NCI-H2029 treated with DMSO at 0.1 percent for 48 hours (cell line): ENCODE data around the gene AURKB.
"Not testable (repeated sequence)": the region's sequence is repeated elsewhere in the genome, so short reads cannot be mapped to it uniquely, and the experiment has no call there.

ENCODE experiments used
- DNase-seq: peaks from one replicate; lab custom pipeline; 2025; lab: John Stamatoyannopoulos, UW

The AURKB gene

GRCh38 chr17:8224891-8225812, 14.8 kb upstream of the AURKB start:
- no peak for DNase-seq

DNA sequence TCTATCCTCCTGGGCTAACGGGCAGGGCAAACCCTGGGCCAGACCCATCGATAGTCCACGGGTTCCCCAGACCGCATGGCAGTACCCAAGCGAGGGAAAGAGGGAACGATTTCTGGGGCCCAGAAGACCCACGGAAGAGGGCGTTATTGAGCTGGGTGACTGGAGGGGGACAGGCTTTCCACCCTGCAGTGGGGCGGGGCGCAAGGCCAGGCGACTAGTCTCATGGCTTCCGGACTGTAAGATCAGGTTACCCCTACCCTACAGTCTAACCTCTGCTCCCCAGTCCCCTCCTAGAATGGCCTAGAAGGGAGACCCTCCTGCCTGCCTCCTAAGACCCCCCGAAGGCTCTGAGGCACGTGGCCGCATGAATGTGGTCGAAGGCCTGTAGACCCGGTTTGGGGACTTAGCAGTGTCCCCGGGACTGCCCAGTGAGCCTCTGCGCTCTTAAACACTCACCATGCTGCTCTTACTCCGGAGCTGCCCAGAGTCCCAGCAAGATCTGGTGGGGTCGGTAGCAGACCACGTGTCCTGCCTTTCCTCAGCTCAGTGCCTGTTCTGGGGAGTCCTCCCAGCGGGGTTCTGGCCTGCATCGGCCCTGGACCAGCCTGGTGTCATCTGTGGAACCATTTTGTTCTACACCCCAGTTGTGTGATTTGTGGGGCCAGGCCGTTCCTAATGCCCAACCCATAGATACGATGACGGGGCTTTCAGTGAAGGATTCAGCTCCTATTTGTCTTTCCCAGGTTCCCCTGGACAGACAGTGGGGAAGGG, 13.2 kb upstream of the AURKB start:
- DNase-seq: no peak

GRCh38 chr17:8222630-8223355, 12.4 kb upstream of the AURKB start:
- DNase-seq: peak; percentile 75

- peak; percentile 79 for DNase-seq
These were observed 11.9 kb upstream of the AURKB start for GRCh38 chr17:8222380-8222629.

DNA sequence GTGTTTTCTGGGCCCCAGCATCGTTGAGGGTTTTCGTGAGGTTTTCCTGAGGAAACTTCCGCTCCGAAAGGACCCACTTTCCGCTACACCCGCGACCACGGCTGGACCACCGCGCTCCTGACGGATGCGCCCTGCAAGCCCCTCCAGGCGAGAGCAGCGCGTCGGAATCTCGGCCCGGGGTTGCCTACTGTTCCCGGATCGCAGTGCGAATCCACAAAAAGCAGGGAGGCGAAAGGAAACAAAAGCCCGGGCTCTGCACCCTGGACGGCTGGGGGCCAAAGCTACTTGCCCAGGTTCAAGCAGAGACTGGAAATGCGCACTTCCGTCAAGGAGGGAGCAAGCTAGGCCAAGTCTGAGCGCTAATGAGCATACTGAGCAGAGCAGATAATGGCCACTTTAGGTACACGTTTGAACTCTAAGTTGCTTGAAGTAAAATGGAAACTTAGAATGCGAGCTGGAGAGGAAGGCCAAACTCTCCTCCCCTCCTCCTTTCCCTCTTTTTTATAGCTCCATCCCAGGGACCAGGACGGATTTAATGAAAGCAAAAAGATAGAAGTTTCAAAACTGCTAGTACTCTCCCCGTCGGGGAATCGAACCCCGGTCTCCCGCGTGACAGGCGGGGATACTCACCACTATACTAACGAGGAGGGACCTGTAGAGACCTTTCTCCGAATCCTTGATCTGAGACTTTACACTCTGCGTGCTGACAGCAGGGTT, 11.4 kb upstream of the AURKB start:
- peak; percentile 79 for DNase-seq

DNA sequence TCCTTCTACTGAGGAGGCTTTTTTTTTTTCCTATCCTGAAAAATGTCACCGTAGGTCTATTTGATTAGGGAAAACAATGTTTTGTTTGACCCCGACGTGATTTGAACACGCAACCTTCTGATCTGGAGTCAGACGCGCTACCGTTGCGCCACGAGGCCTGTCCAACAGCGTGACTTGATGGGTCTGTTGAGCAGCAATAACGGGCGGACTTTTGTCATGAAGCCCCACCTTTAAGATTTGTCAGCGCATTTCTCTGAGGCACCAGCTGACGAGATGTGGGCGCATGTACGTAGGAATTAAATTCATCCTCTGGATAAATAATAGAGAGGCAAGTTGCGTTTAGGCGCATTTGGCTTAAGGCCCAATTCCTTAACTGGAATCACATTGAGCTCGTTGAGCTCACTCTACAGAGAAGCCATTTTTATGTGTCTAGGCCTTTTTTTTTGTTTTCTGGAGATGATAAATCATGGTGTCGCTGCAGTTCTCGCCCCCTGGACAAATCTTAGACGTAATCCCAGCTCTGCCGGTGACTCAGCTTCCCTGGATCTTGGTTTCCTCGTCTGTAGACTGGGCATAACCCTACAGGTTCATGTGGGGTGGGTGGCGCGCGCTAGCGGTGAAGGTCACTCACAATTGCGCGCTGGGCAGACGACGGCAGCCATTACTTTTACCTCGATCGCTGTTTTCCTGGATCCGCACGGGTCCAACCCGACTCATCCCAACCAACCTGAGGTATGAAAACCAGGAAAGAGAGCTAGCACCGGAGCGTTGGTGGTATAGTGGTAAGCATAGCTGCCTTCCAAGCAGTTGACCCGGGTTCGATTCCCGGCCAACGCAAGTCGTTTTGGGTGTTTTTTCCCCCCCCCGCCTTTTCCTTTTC, 10.6 kb upstream of the AURKB start:
- peak; percentile 79 for DNase-seq

GRCh38 chr17:8214000-8214399, 3.6 kb upstream of the AURKB start:
- DNase-seq: not testable (repeated sequence)

- DNase-seq: no peak
These were observed 2.2 kb upstream of the AURKB start for GRCh38 chr17:8212312-8213180.

DNA sequence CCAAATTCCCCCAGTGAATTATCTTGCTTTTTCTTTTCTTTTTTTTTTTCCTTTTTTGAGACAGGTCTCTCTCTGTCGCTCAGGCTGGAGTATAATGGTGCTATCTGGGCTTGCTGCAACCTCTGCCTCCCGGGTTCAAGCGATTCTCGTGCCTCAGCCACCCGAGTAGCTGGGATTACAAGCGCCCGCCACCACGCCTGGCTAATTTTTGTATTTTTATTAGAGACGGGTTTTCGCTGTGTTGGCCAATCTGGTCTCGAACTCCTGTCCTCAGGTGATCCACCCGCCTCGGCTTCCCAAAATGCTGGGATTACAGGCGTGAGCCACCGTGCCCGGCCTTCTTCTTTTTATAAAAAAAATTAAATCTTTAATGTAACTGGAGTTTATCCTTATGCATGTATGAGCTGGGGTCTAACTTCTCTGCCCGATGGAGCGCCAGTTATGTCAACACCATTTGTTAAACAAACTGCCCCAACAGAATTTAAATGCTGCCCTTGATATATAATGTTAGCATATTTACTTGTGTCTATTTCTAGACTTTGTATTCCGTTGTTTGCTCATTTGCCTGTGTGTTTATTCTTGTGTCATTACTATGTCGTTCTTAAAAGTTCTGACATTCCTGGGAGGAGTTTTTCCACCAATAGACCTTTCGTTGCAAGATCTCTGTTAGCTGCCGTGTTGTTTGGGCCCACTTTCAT, 535 bp upstream of the AURKB start:
- no peak for DNase-seq

DNA sequence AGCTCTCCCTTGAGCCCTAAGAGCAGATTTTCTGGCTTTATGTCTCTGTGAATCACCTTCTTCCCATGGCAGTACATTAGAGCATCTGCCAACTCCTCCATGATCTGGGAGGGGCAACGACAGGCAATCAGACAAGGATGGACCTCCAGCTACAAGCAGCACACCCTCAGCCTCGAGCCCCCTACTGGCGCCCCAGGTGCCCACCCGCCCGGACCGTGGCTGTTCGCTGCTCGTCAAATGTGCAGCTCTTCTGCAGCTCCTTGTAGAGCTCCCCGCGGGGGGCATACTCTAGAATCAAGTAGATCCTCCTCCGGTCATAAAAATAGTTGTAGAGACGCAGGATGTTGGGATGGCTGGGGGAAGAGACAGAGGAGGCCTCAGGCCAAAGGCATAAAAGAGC, 3.8 kb downstream of the AURKB start:
- no peak for DNase-seq

DNA sequence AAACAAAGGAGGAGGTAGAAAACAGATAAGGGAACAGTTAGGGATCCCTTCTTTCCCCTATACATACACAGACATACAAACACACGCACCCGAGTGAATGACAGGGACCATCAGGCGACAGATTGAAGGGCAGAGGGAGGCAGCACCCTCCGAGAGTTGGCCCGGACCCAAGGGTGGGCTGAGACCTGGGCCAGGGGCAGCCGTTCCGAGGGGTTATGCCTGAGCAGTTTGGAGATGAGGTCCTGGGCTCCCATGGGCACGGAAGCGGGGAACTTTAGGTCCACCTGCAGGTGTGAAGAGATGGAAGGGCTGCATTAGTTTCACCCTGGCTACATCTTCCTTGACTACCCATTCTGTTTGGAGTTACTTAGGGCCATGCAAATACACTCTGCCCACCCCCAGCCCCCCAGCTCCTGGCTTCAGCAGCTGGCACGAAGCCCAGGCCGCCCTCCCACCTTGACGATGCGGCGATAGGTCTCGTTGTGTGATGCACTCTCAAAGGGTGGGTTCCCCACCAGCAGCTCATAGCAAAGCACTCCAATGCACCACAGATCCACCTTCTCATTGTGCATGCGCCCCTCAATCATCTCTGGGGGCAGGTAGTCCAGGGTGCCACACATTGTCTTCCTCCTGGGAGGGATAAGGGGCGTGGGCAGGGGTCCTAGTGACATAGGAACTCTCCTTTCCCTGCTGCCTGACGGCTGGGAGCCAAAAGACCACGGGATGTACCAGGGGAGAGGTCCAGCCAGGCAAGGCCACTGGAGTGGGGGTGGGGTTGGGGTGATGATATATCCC, 5.4 kb downstream of the AURKB start:
- no peak for DNase-seq

GRCh38 chr17:8192070-8192815, 18.1 kb downstream of the AURKB start:
- peak; percentile 93 for DNase-seq

GRCh38 chr17:8190506-8190905, 19.9 kb downstream of the AURKB start:
- DNase-seq: no peak

GRCh38 chr17:8189711-8190477, 20.5 kb downstream of the AURKB start, which contains the start of gene BORCS6:
TSS of gene BORCS6 (minus strand) at chr17:8190180. CDS start at chr17:8190140, 40 bp downstream.
- peak; percentile 57 for DNase-seq

- DNase-seq: no peak
These were observed 21.2 kb downstream of the AURKB start for GRCh38 chr17:8189041-8189710.

GRCh38 chr17:8188263-8188839, 22.0 kb downstream of the AURKB start:
- DNase-seq: no peak
